A549 treated with GW870086 at 1 μM for 4 hours (cell line): ENCODE measurements around the gene AVP. TPM values are rescaled to one million over a fixed set of nuclear protein-coding genes. Genes with fewer than 3 reads are reported as not detected.

Source experiments
- total RNA-seq: library from RNA; stranded (reverse); fragments of 200-300 nt; extraction: Qiagen RNA extraction; gene quantifications from 5 replicates; pipeline ENCODE4 v1.2.3, GENCODE V29; 2022; ENCODE audit warnings: low read depth

Gene AVP
- not detected in 5 replicates for total RNA-seq

DNA sequence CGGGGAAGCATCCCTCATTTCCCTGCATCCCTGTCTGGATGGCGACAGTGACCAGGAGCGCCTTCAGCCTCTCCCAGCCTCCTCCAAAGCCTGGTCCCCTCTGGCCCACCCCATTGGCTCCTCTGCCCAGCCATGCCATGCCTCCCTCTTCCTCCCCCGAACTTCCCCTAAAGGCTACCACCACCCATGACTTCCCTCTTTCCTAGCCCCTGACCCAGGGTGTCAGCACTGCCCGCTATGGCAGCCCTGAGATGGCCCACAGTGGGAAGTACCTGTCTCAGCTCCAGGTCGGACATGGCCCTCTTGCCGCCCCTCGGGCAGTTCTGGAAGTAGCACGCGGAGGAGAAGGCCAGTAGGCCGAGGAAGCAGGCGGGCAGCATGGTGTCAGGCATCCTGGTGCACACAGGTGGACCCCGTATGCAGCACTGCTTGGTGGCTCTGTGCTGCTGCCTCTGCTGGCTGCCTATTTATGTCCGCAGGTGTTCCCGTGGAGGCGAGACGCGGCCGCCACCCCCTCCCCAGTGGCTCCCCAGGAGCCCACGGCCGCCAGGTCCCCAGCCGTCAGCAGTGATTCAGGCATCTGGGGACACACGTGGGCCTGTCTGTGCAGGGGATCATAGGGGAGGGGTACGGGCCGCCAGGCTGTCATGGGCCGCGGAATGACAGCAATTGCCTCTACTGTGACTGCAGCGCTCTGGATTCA lies at the start of gene AVP:
AVP (minus strand) TSS at position 442 of the 703 bp plus-strand sequence; CDS start at position 392, 50 bp downstream.

GRCh38 chr20:3071610-3072529 lies 12.7 kb downstream of the AVP start, which contains the start of gene OXT:
TSS of gene OXT (plus strand) at chr20:3071620. CDS start at chr20:3071656, 36 bp downstream.

GRCh38 chr20:3045816-3046676 lies 38.5 kb downstream of the AVP start, which contains the start of gene MRPS26:
TSS of gene MRPS26 (plus strand) at chr20:3046052. CDS start at chr20:3046069, 17 bp downstream.

DNA sequence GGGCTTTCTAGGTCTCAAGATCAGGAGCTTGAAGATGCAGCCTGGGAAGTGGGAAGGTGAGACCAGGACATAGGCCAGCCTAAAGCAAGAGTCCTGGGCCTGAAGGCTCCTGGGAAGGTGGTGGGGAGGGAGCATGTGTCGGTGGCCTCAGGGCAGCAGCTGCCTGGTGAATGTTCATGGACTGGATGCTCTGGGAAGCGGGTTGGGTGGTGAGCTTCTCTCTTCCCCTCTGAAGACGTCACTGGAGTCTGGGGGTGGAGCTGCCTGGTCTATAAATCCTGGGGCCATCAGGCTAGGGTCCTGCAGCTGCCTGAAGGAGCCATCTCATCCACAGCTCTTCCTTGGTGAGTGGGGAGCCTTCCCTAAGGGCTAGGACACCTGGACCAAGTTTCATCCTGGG lies 41.2 kb downstream of the AVP start, which contains the start of gene GNRH2:
GNRH2 (plus strand) TSS at position 301 of the 400 bp plus-strand sequence. CDS start 793 bp downstream, outside the sequence.

Other genes with a start within 250 kb of the AVP start
- gene PCED1A, start 244.1 kb downstream of the AVP start, total RNA-seq, result 19.5 to 28.3 TPM (median 26.1 TPM) in 5 replicates
- 24.4 to 34.4 TPM (median 31.4 TPM) in 5 replicates for gene VPS16, start 244.0 kb downstream of the AVP start, total RNA-seq
- 33.2 to 38.4 TPM (median 37.4 TPM) in 5 replicates for gene PTPRA, start 211.2 kb downstream of the AVP start, total RNA-seq
- gene GNRH2, start 41.1 kb downstream of the AVP start, total RNA-seq, result 0.29 to 0.59 TPM (median 0.32 TPM) in 4 of 5 replicates, not detected in the other
- 118 to 154 TPM (median 150 TPM) in 5 replicates for gene MRPS26, start 38.7 kb downstream of the AVP start, total RNA-seq
- gene OXT, start 13.1 kb downstream of the AVP start, total RNA-seq, result not detected in 5 replicates
- gene FASTKD5, start 75.1 kb upstream of the AVP start, total RNA-seq, result 47.4 to 51.1 TPM (median 50.0 TPM) in 5 replicates
- gene UBOX5, start 75.1 kb upstream of the AVP start, total RNA-seq, result 3.9 to 5.3 TPM (median 4.8 TPM) in 5 replicates
- 3.6 to 4.1 TPM (median 4.1 TPM) in 5 replicates for gene LZTS3, start 88.8 kb upstream of the AVP start, total RNA-seq
- gene DDRGK1, start 120.0 kb upstream of the AVP start, total RNA-seq, result 77.7 to 101 TPM (median 92.0 TPM) in 5 replicates
- gene ITPA, start 124.8 kb upstream of the AVP start, total RNA-seq, result 126 to 142 TPM (median 136 TPM) in 5 replicates
- 7.9 to 10.2 TPM (median 9.2 TPM) in 5 replicates for gene SLC4A11, start 154.5 kb upstream of the AVP start, total RNA-seq